HG02571 (cell line): ENCODE results near the gene COG6.

Experiments used
- ATAC-seq: cut with Tn5 transposase; IDR thresholded peaks from one replicate; pipeline ENCODE4 v1.9.1; 2021; ENCODE audit warnings: mild to moderate bottlenecking, moderate library complexity; ENCODE audit not compliant: unreplicated experiment

Gene COG6

DNA sequence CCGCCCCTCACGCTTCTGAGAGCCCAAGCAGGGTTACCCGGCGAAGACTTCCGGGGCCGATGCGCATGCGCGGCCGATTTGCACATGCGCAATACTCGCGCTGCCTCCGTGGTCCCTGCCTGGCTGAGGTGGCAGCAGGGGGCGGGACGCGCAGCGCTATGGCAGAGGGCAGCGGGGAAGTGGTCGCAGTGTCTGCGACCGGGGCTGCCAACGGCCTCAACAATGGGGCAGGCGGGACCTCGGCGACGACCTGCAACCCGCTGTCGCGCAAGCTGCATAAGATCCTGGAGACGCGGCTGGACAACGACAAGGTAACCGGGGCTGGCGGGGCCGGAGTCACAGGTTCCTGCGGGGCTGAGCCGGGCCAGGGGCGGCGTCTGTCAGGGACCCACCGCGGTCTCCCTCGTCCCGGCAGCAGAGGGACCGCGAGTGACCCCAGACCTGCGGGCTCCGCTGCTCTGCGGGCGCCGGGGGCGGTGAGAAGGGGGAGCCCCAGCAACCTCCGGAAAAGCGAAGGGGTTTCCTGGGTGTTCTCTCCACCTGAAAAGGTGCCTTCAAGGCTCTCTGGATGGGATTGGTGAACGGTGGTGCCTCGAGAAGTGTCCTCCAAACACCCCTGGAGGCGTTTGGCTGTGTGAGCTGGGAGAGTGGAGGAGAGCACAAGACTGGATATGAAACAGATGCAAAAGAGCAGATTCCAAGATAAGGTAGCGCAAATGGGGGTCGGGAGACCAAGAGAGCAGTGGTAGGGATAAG lies at the start of gene COG6:
Gene COG6 (plus strand): TSS at position 94 of the 756 bp plus-strand sequence. CDS start 65 bp downstream, at position 159.
- peak; percentile 93 for ATAC-seq

DNA sequence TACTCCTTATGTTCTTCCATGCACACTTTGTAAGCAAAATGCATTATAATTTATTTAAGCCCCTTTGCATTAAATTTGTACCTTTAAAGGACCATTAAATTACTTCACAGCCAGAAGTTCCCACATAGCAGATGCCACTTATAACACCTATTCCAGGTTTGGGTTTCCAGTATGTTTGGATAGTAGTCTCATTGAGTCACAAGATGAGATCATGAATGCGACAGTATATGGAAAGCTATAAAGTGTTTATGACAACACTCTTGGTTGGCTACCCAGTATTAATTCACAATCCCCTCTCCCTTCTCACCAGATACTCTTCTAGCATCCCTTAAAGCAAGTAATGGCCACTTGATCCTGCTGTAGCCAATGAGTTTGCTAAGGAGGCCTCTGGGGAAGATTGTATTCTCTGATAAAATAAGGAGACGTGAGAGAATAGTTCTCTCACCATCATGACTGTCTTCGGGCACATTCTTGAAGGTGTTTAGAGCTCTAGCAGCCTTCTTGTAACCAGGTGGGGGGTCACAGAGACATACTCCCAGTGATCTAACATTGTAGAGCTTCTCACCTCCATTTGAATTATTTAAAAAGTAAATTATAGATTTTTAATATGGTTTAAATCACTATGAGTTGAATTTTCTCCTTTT lies 49.7 kb upstream of the COG6 start:
- ATAC-seq = no peak

DNA sequence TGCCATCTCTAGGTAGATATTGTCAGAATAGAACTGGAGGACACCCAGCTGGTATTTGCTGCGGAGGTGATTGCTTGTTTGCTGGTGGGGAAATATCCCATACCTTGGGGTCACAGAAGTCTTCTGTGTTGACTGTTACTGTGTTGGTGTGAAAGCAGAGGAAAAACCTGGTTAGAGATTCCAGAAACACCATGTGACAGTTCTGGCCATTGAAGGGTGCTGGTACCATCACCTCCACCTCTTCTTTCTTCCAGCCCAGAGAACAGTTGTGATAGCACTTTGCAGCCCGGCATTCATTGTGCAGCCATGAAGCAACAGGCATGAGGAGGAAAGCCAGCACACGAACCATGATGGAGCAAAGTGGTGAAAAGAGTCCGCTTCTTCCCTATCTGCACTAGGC lies 47.6 kb upstream of the COG6 start:
- no peak for ATAC-seq

DNA sequence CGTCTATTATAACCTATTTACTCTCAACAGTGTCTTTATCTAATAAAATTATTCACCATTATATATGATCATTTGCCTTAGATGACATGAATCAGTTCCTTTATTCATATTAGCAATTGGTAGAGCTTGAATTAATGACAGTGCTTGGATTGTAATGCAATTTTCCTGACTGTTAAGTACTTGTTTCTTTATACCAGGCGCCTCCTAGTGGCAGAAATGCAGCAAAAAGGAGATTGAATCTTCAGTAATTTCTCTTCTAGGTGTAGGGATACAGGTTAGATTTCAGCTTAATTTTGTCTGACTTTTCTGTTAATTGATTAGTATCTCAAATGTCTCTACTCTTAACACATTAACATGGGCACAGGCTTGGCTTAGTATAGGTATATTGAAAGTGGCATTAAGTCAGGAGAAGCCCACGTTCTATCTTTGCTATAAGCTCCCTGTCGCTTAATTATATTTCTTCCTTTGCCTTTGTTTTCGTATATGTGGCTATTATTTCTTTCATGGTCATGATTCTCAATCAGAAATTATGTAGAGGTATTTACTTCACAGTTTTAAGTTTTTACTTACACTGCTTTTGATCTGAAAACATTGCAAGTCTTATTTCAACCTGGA lies 43.3 kb upstream of the COG6 start:
- ATAC-seq = no peak

DNA sequence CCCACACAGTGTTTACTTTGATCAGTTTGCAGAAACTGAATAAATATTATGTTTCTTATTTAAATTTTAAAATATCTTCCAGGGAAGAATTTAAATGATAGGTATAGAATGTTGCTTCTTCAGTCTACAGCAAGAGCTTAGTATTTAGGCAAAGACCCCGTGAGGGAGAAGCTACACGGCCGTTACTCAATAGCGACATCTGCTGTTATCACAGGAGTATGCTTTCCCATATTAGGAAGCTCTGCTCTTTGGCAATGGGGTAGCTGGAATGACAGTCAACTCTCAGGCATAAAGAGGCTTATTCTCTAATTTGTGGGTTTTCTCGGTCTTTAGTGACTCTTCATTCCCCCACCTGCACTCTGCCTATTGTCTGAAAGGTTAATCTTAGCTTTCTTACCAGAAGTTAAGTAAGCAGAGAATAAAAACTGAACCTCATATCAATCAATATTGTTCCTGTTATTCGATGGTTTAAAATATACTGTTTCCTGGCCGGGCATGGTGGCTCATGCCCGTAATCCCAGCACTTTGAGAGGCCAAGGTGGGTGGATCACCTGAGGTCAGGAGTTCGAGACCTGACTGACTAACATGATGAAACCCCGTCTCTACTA lies 39.3 kb upstream of the COG6 start:
- no peak for ATAC-seq

DNA sequence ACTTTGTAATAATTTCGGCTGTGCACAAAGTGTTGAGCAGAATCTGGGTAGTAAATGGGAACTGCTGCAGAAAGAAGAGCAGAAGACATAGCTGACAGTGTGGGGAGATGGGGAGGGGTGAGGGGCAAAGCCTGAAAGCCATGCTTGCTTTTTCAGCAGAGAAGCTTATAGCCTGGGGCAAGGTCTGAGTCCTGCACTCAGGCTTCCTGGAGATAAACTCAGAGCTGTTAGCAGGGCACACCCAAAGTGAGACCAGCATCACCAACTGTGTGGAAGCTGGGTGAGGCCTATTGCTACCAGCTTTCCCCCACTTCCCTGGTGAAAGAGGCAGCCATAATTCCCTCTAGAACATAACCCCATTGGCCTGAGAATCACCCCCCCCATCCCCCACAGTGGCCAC lies 36.9 kb upstream of the COG6 start:
- ATAC-seq = no peak

DNA sequence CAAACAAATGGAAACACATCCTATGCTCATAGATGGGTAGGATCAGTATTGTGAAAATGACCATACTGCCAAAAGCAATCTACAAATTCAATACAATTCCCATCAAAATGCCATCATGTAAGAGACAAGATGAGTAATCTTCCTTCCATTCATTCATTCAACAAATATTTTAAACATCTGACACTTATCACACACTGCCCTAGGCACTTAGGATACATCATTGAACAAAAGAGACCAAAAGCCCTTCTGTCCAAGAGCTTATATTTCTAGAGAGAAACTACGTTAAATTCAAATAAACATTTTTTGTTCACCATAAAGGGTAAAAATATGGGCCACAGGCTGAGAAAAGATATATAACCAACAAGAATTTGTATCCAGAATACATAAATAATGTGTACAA lies 32.0 kb upstream of the COG6 start:
- no peak for ATAC-seq

DNA sequence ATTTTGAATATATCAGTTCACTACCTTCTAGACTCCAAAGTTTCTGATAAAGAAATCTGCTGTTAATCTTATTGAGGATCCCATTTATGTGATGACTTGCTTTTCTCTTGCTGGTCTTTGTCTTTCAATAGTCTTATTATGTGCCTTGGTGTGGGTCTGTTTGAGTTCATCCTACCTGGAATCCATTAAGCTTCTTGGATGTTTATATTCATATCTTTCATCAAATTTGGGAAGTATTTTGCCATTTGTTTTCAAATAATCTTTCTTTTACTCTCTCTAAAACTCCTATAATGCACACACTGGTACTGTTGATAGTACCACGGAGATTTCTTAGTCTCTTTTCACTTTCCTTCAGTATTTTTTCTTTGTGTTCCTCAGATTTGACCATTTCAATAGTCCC lies 24.2 kb upstream of the COG6 start:
- ATAC-seq = no peak

DNA sequence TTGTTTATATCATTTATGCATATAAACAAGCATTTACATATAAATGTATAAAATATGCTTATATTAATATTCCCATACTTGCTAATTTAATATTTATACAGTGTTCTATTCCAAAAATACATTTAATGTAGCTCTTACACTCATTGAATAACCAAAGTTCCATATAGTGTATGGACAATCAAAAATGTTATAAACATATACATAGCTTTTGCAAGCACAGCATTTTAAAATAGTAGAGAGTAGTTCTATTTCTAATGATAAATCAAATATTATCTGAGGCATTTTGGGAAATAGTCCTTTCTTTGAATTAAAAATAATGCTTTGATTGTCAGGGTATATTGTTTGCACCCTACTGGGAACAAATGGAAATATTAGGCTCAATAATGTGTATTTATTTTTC lies 22.5 kb upstream of the COG6 start:
- ATAC-seq = no peak

DNA sequence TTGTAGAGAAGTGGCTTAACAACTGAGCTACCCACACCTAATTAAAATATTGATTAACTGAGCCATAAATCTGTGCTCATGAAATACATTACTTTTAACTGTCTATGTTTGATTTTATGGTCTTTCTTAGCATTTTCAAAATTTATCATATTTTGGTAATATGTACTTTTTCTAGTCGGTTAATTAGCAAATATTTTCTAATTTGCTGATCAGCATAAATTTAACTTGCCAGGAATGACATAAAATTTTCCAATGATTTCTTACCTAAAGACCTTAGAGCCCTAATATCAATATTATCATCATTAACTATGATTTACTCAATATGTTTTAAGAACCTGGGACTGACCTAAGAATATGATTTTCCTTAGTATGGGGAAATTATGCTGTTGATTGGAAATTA lies 19.9 kb upstream of the COG6 start:
- ATAC-seq = no peak

DNA sequence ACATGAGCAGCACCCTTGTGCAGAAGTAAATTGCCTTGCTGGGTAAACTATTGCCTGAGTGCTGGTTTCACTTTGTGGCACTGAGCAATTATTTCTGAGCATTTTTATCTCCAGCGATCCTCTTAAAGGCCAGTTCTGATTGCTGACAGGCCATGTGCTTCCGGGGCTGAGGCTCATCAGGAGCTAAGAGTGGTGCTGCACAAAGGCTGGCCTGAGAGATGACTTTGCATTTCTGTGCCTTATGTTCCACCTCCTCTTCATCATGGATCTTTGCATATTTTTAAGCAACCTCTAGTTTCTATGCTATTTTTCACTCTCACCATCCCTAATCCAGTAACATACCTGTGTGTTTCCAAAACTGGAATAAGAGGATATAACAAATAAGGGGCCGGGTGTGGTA lies 17.6 kb upstream of the COG6 start:
- no peak for ATAC-seq

DNA sequence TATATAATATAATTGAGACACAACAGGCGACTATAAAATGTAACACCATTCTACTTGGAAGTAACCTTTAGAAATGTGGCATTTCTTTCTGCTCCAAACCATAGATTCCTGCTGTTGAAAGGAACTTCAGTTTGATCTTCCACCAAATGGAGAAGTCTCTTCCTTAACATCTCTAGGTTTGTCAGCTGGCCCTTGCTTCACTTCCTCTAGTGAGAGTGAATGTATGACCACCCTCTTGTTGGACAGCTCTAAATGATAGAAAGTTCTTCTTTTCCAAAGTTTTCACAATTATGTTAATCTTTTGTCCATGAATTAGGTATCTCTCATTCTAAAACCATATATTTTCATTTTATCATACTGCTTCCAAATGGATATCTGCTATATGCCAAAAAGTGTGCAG lies 13.8 kb upstream of the COG6 start:
- ATAC-seq = no peak

DNA sequence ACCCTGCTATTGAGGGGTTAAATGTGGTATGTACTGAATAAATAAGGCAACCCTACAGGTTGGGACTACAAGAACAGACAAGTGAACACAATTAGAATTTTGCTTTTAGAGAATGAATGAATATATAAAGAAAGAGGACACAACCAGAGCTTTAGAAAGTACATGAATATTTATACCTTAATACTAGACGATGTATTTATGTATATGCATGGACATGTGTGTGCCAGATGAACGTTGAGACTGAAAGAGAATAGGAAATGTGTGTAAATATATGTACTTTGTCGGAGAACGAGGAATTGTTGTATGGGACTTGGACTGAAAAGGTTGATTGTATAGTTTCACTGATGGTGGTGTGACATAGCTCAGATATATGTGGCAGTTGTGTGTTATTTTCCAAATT lies 9.3 kb upstream of the COG6 start:
- ATAC-seq = no peak

DNA sequence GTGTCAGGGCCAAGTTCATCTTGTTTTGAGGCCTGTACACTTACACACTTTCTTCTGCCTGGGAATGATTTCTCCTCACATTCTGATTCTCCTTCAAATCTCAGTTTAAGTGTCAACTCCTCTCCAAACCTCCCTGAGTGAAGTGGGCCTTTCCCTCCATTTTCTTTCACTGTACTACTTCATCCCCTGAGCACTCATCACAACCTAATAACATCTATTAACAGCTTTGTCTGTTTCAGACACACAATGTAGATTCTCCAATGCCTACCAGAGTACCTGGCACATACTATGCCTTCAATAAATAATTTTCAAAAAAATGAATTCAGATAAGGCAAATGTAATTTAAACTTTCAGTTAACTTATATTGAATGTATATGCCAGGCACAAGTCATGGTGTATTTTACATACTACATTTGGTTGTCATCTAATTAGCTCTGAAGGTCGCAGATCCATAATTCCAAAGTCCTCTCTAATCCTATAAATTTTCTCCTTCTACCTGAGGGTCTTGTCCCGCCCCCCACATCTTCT lies 357 bp upstream of the COG6 start:
- ATAC-seq = peak; percentile 1

DNA sequence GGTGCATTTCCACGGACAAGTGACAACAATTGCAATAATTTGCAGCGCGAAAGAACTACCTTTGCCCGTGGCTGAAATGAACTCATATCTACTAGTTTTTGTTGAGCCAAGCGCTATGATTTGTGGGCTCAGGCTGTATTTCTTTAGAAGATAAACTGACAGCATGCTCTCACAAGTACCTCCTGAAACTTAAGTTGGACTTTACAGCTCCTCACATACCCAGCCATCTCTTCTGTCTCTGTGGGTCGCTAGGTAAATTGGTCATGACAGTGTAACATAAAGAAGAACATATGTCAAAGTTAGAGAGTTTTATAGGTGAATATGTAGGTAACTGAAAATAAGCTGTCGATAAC lies 839 bp downstream of the COG6 start:
- no peak for ATAC-seq

DNA sequence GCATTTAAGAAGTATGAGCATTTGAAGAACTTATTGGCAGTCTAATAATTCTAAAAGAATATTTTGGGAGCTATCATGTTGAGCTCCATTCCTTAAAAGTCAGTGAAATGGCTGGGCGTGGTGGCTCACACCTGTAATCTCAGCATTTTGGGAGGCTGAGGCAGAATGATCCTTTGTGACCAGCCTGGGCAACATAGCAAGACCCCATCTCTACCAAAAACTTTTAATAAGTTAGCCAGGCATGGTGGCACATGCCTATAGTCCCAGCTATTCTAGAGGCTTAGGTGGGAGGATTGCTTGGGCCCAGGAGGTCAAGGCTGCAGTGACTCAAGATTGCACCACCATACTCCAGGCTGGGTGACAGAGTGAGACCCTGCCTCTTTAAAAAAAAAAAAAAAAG lies 8.0 kb downstream of the COG6 start:
- ATAC-seq = no peak

DNA sequence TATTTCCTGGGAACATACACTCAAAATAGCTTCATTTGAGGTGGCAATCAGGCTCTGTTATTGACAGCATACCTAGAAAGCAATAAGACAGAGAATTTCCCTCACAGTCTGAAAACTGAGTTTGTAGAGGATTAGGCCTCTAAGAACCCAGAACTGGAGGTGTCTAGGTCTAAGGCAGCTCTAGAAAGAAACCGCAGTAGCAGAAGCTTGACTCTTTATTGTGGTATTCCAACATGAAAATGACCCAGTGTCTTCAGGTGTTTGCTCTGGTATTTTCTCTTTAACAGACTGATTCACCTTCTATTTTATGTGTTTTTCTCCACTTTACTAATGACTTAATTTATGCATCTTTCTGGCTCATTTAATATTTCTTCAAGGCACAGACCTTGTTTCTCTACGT lies 8.5 kb downstream of the COG6 start:
- no peak for ATAC-seq

DNA sequence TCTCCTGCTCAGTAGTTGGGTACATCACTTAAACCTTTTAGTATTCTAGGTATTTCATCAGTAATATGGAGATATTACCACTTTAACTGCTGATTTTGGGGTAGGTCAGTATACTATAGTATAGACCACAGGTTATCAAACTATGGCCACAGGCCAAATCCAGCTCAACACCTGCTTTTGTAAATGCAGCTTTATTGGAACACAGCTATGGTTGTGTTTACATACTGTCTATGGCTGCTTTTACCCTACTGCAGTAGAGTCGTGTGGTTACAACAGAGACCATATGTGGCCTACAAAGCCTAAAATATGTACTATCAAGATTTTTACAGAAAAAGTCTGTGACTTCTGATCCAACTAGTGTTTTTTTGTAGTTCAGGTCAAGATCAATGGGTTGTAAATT lies 10.3 kb downstream of the COG6 start:
- ATAC-seq = no peak

DNA sequence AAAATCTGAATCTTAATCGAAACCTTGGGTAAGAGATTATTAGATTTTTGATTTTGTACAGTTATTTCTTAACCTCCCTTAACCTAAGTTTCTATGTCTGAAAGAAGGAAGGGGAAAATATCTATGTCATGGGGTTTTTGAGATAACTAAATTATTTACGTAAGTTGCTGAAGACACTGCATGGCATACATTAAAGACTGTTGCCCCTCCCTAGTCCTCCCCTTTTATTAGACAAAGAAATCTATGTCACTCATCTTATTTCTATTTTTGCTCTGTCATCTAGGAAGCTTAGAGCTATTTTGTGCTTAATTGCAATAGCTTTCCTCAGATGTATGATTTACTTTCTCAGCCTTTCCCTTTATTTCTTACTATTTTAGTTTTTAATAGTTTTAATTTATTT lies 15.0 kb downstream of the COG6 start:
- ATAC-seq = no peak

DNA sequence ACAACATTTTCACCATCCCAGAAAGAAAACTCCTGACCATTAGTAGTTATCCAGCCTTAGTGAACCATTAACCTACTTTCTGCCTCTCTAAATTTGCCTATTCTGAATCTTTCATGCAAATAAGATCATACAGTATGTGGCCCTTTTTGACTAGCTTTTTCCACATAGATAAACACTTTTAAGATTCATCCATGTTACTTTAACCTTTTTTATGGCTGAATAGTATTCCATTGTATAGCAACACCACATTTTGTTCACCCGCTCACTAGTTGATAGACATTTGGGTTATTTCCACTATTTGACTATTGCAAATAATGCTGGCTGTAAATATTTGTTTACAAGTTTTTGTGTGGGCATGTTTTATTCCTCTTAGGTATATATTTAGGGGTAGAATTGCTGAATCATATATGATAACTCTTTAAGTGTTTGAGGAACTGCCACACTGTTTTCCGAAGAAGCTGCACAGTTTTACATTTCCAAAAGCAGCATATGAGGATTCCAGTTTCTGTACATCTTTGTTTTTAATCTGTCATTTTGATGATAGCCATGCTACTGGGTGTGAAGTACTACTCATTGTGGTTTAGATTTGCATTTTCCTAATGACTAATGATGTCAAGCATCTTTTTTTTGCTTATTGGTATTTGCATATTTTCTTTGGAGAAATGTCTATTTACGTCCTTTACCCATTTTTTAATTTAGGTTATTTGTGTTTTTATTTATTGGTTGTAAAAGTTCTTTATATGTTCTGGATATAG lies 17.1 kb downstream of the COG6 start:
- ATAC-seq = no peak

DNA sequence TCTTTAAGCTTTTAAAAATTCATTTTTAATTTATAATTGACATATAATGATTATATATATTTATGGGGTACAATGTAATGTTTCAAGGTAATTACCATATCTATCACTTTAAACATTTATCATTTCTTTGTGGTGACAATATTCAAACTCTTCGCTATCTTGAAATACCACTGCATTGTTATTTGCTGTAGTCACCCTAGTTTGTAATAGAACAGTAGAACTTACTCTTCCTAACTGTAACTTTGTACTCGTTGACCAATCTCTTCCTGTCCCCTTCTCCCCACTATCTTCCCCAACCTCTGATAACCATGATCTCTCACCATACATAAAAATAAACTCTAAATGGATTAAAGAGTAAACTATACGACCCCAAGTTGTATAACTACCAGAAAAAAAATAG lies 20.4 kb downstream of the COG6 start:
- no peak for ATAC-seq
